Measurements from ENCODE around the gene CAMK1D.
"Not testable (repeated sequence)": the region's sequence is repeated elsewhere in the genome, so short reads cannot be mapped to it uniquely, and the experiment has no call there.

The CAMK1D gene

DNA sequence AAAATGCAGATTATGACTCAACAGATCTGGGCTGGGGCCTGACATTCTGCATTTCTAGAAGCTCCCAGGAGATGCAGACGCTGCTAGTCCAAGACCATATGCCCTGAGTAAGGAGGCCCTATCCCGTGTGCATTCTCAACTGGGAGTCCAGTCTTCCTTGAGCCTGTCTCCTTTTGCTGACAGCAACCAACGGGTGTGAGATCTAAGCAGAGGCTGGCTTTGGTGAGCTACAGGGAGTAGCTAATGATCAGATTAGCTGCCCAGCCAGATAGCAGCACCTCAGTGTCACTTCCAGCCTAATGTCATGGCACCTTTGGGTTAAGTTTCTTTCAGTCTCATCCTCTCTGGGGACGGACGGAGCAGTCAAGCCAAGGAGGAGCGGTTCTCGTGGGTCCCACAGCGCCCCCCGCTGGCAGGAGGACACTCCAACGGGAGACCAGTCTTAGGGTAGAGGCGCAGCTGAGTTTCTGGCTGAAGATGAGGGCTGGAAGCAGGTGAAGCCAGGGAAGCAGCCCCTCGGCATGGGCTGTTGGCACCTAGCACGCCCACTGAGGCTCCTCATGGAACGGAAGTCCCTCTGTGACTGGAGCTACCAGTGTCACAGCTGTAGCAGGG lies 498.1 kb downstream of the CAMK1D start:
- no peak overlapping the region for H3K4me3 ChIP-seq (ENCODE audit: low read depth, low read length)
- peak; percentile 39 for DNase-seq (ENCODE audit: low read depth)
- TF ChIP-seq, protein P1, sequence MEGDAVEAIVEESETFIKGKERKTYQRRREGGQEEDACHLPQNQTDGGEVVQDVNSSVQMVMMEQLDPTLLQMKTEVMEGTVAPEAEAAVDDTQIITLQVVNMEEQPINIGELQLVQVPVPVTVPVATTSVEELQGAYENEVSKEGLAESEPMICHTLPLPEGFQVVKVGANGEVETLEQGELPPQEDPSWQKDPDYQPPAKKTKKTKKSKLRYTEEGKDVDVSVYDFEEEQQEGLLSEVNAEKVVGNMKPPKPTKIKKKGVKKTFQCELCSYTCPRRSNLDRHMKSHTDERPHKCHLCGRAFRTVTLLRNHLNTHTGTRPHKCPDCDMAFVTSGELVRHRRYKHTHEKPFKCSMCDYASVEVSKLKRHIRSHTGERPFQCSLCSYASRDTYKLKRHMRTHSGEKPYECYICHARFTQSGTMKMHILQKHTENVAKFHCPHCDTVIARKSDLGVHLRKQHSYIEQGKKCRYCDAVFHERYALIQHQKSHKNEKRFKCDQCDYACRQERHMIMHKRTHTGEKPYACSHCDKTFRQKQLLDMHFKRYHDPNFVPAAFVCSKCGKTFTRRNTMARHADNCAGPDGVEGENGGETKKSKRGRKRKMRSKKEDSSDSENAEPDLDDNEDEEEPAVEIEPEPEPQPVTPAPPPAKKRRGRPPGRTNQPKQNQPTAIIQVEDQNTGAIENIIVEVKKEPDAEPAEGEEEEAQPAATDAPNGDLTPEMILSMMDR (IDR thresholded peaks at IDR 0.05; ENCODE audit: insufficient read depth, low read depth, low read length, missing control alignments) = peak; percentile 49

DNA sequence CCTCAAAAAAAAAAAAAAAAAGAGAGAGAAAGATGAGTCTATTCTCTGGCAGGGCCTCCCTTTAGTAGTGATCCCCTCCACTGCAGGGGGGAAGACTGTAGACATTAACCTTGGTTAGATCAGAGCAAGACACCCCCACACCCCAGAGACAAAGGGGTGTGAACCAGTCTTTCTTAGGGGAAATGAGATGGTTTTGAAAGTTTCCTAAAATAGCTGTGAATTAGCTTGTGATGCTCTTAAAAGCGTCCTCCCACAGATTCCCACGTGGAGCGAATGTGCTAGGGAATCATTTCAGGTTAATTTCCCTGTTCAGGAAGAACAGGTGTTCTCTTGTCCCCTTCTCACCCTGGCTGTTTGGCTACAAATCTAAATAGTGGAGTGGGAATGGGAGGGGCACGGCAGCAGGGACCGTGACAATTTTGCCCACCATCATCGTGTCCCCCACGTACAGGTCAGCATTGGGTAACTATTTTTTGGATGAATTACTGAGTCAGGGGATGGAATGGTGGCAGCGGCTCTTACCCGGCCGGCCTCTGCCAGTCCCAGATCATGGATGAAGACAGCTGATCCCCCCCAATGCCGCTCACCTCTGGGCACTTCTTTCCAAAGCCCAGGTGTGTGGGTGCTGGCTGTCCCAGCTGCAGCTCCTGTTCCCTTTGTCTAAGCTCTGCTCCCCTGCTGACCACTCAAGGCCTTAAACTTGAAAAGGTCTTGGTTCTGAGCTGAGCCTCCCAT lies 499.3 kb downstream of the CAMK1D start:
- no peak overlapping the region for H3K4me3 ChIP-seq (ENCODE audit: low read depth, low read length)
- DNase-seq (ENCODE audit: low read depth) = no peak
- TF ChIP-seq, protein P1 (IDR thresholded peaks at IDR 0.05; ENCODE audit: insufficient read depth, low read depth, low read length, missing control alignments) = no peak

GRCh38 chr10:12849319-12850181 lies 500.2 kb downstream of the CAMK1D start:
- TF ChIP-seq, protein P1 (IDR thresholded peaks at IDR 0.05; ENCODE audit: insufficient read depth, low read depth, low read length, missing control alignments) = no peak
- no peak overlapping the region for H3K4me3 ChIP-seq (ENCODE audit: low read depth, low read length)
- DNase-seq (ENCODE audit: low read depth) = no peak

DNA sequence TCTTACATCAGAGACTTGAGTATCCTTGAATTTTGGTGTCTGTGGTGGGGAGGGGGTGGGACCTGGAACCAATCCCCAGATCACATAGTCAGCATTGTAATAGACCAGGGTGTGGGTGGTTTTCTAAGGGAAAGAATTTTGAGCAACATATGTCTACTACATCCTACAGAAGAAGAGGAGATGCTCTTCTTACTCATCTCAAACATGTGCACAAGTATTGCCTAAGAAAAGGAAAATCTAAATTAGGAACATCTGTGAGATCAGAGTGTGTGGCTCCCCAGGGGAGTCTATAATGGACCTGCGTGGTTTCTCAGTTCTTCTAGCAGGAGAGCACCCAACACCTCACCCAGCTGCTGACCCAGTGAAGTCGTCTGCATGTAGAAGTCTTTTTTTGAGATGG lies 503.3 kb downstream of the CAMK1D start:
- DNase-seq (ENCODE audit: low read depth) = no peak
- H3K4me3 ChIP-seq (ENCODE audit: low read depth, low read length) = no peak overlapping the region
- TF ChIP-seq, protein P1 (IDR thresholded peaks at IDR 0.05; ENCODE audit: insufficient read depth, low read depth, low read length, missing control alignments) = no peak

DNA sequence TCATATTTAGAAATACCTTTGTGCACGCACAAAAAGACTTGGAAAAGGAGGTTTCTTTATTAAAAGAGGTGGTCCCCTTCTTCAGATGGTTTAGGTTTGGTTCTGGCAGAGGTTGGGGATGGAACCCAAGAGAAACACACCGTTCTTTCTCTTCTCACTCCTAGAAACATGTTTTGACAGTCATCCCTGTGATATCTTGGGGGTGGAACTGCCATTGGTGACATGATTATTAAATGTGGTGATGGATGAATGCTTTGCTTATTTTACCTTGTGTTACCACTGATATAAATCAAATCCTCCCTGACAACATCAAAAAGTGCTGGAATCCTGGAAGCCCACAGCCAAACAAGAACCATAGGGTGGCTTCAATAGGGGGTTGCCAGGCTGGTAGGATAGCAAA lies 505.6 kb downstream of the CAMK1D start:
- DNase-seq (ENCODE audit: low read depth) = no peak
- TF ChIP-seq, protein P1 (IDR thresholded peaks at IDR 0.05; ENCODE audit: insufficient read depth, low read depth, low read length, missing control alignments) = no peak
- no peak overlapping the region for H3K4me3 ChIP-seq (ENCODE audit: low read depth, low read length)

DNA sequence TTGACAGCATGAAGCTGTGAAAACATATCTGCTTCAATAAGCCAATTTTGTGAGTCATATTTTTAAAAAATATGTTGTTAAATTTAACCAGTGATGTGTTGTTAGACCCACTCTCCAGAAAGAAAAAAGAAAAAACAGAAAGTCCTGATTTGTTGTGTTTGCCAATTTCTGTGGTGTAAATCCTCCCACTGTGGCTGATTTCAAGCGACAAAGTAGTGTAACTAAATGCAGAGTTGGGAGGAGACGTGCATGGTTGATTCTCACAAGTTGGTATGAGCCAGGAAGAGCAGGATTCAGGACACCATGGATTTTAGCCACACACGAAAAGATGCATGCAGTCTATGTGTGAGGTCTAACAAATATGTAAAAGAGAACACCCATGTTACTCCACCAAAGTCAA lies 513.1 kb downstream of the CAMK1D start:
- no peak for DNase-seq (ENCODE audit: low read depth)
- TF ChIP-seq, protein P1 (IDR thresholded peaks at IDR 0.05; ENCODE audit: insufficient read depth, low read depth, low read length, missing control alignments) = no peak
- no peak overlapping the region for H3K4me3 ChIP-seq (ENCODE audit: low read depth, low read length)

DNA sequence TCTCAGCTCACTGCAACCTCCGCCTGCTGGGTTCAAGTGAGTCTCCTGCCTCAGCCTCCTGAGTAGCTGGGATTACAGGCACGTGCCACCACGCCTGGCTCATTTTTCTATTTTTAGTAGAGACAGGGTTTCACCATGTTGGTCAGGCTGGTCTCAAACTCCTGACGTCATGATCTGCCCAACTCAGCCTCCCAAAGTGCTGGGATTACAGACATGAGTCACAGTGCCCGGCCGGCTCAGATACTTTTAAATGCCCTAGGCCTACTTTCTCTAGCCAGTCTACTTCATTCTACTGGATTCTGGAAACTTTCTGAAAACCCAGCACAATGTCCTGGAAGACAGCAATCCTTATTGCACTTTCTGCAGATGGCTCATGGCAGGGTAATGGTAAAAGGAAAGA lies 516.2 kb downstream of the CAMK1D start:
- DNase-seq (ENCODE audit: low read depth) = not testable (repeated sequence)

More for the DNA sequence above, 516.2 kb downstream of the CAMK1D start:
- H3K4me3 ChIP-seq (ENCODE audit: low read depth, low read length) = not testable (repeated sequence)
